Skeletal muscle tissue (tissue), 4 donors: ENCODE results near the gene SYNRG. TPM values are rescaled to one million over a fixed set of nuclear protein-coding genes. Genes with fewer than 3 reads are reported as not detected.

Experiments
- H3K27ac ChIP-seq: one replicate; pipeline ENCODE4 v1.7.0; 2013; ENCODE audit warnings: mild to moderate bottlenecking, low read depth, low read length, inconsistent platforms
- H3K27me3 ChIP-seq, 3 donors: one replicate each; pipeline ENCODE4 v1.7.0; 2013; ENCODE audit warnings: low read length in 3 of 3; ENCODE audit not compliant: control insufficient read depth in 3 of 3, insufficient read depth in 3 of 3
- H3K36me3 ChIP-seq, 3 donors: one replicate each; pipeline ENCODE4 v1.7.0; 2013; ENCODE audit warnings: low read length in 3 of 3; ENCODE audit not compliant: control insufficient read depth in 3 of 3, insufficient read depth in 3 of 3
- H3K4me1 ChIP-seq, 3 donors: one replicate each; pipeline ENCODE4 v1.7.0; 2013; ENCODE audit warnings: low read length in 3 of 3, mild to moderate bottlenecking in 3 of 3; ENCODE audit not compliant: control insufficient read depth in 3 of 3, insufficient read depth in 3 of 3
- H3K4me3 ChIP-seq, 3 donors: one replicate each; pipeline ENCODE4 v1.7.0; 2013; ENCODE audit warnings: low read length in 3 of 3
- H3K9ac ChIP-seq, 3 donors: one replicate each; pipeline ENCODE4 v1.7.0; 2013; ENCODE audit warnings: low read length in 3 of 3, mild to moderate bottlenecking in 3 of 3, moderate library complexity in 2 of 3, low read depth in 1 of 3
- H3K9me3 ChIP-seq, 3 donors: one replicate each; pipeline ENCODE4 v1.7.0; 2013; ENCODE audit warnings: low read length in 3 of 3; ENCODE audit not compliant: control insufficient read depth in 3 of 3
- total RNA-seq: library from RNA; depleted of rRNA; stranded (reverse); fragments of >200 nt; gene quantifications from one replicate; pipeline ENCODE4 v1.2.3, GENCODE V29; 2014
- donor health status: Osteomylitis.

The SYNRG gene
- total RNA-seq, 1 donor from 2014 or later, result 29.2 TPM

DNA sequence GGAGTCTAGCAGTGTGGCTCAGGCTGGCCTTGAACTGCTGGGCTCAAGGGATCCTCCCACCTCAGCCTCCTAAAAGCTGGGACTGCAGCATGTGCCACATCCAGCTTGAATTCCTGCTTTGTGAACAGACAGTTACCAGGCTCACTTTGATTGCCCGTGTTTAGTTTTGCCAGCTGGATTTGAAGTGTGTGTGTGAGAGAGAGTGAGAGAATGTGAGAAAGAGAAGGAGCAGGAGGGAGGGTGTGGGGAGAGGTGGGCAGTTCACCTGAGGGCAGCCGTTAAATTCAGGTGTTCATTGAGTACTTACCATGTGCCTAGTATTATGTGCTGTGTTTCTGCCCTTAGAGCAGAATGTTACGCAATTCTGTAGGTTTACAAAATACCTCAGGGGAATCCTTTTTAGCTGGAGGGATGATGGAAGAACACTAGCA lies 114.8 kb downstream of the SYNRG start:
- Histone ChIP-seq H3K4me1 (peaks cover 8 to 14% (median 14%) of the 10 kb centered on the region in 3 donors), H3K9ac (no peak overlapping the region), H3K36me3 (no peaks in the 10 kb centered on the region)

DNA sequence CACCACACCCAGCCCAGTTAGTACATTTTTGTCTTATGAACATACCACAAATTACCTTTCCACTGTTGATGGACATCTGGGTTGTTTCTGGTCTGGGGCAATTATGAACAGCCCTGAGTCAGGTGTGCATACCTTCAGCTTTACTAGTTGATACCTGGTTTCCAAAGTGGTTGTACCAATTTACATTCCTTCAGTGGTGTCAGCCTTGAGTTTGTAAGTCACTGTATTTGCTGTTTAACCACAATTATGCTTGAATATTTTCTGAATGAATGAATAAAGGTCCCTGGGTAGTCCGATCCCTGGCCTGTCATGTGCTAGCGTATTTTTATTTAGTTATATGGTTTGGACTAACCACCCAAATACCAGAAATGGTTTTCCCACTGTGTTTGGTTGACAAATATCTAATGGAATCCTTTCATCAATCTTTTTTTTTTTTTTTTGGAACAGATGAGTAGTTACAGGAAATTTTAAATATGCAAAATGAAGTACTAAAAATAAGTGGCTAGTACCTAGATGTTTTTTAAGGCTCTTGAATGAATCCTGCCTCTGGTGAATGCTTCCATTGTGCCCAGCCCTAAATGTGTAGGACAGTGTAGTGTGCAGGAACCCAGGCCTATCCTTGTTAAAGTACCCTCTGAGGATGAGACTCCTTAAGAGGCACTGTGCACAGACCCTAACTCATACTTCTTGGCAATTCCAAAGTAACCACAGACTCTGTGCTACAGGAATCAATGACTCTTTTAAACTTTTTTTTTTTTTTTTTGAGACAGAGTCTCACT lies 115.8 kb downstream of the SYNRG start:
- Histone ChIP-seq H3K9ac (no peak overlapping the region), H3K27ac (peak overlapping the region; percentile 22), H3K4me1 (peaks cover 16 to 22% (median 20%) of the 10 kb centered on the region in 3 donors)

More for the DNA sequence above, 114.8 kb downstream of the SYNRG start:
- no peak overlapping the region for H3K27ac ChIP-seq
- H3K9me3 ChIP-seq, result no peaks in the 10 kb centered on the region
- no peak overlapping the region for H3K4me3 ChIP-seq
- H3K27me3 ChIP-seq, result no peaks in the 10 kb centered on the region

DNA sequence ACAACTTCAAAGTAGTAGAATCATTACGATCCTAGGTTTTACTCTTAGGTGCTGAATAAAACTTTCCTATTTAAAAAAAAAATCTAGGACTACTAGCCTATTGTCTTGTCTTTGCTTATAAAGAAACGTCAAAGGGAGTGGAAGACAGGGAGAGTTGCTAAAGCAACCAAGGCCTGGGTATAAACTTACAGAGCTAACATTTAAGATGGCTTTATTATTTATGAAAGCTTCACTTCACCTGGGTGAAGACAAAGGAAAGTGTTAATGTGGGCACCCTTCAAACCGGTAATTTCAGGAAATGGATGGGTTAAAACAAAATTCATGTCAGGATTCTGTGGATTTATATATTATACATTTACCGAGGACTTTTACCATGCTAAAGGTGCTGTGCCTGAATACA lies 117.1 kb downstream of the SYNRG start:
- no peak overlapping the region for H3K27ac ChIP-seq
- H3K4me3 ChIP-seq, result no peak overlapping the region
- no peaks in the 10 kb centered on the region for H3K27me3 ChIP-seq
- no peaks in the 10 kb centered on the region for H3K9me3 ChIP-seq
- peaks cover 21 to 27% (median 25%) of the 10 kb centered on the region in 3 donors for H3K4me1 ChIP-seq
- H3K36me3 ChIP-seq, result no peaks in the 10 kb centered on the region
- no peak overlapping the region for H3K9ac ChIP-seq

More for the DNA sequence above, 115.8 kb downstream of the SYNRG start:
- H3K4me3 ChIP-seq, result no peak overlapping the region
- no peaks in the 10 kb centered on the region for H3K27me3 ChIP-seq
- no peaks in the 10 kb centered on the region for H3K9me3 ChIP-seq
- no peaks in the 10 kb centered on the region for H3K36me3 ChIP-seq

DNA sequence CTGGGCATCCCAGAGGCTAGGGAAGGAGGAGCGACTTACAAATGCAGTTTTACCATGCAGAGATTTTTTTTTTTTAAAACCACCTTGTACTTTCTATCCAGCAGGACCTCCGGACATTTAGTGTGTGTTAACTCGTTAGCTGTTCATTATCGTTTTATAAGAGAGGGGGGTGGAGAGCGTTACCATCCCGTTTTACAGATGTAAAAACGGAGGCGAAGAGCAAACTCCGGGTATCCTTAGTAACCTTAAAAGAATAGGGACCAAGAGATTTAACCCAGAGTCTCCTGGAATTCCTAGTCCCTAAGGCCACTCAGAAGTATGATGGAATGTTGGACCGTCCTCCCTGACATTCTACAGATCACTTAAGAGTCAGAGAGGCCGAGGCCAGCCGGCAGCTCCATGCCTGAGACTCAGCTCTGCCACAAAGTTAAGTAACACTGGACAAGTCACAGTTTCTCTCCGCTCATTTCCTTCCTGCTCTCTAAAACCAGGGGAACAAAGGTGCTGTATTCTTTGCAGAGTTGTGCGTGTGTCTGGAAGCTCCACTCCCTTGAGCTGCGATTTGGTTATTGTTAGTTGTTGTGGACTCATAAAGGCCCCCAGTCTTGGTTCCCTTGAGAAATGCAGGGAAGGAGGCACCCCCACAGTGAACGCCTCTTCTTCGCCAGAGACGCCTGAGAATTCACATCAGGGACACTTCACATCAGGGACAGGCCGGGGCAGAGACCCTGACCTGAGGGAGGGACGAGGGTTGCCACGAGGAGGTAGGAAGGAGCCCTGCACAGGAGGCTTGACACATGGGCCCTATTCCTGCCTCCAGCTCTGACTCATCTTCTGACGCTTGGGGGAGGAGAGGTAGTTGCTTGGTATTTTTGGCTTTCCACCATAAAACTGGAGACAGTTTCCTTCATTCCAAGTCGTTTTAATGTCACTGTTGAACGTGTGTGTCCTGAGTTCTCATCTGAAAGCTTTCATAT lies 118.3 kb downstream of the SYNRG start:
- peak overlapping the region; percentile 49 for H3K27ac ChIP-seq
- no peaks in the 10 kb centered on the region for H3K27me3 ChIP-seq
- H3K9me3 ChIP-seq, result no peaks in the 10 kb centered on the region
- peaks cover 21 to 27% (median 25%) of the 10 kb centered on the region in 3 donors for H3K4me1 ChIP-seq
- H3K36me3 ChIP-seq, result no peaks in the 10 kb centered on the region
- peak overlapping the region; percentile 68 to 83 (median 75) for H3K9ac ChIP-seq
- H3K4me3 ChIP-seq, result peak overlapping the region; percentile 84 to 89 (median 88)

DNA sequence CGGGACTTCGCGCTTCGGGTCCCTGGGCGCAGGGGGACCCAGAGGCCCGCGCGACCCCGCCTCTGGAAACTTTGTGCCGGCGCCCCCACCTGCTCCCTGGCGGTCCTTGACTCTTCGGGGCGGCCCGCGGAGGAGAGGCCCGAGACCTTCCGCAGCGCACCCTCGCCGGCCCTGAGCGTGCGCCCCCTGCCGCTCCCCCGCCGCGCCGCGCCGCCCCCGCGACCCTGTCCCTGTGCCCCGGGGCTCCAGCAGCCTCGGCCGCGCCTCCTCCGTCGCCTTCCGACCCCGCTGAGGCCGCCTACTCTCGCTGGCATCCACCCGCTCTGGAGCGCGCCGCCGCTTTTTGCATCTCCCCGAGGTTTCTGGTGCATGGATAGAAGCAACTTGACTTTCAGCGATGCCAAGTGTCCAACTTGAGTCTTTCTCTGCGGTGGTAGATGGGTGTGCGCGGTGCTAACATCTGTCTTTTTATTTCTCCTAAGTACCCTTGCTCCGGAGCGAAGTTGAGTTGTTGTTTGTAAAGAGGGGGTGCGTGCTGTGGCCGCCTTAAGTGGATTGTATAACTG lies 119.1 kb downstream of the SYNRG start:
- H3K4me3 ChIP-seq, result peak overlapping the region; percentile 84 to 89 (median 88)
- peak overlapping the region; percentile 68 to 83 (median 75) for H3K9ac ChIP-seq
- H3K27me3 ChIP-seq, result no peaks in the 10 kb centered on the region
- no peaks in the 10 kb centered on the region for H3K36me3 ChIP-seq
- H3K4me1 ChIP-seq, result peaks cover 21 to 27% (median 25%) of the 10 kb centered on the region in 3 donors
- H3K27ac ChIP-seq, result peak overlapping the region; percentile 49
- no peaks in the 10 kb centered on the region for H3K9me3 ChIP-seq

DNA sequence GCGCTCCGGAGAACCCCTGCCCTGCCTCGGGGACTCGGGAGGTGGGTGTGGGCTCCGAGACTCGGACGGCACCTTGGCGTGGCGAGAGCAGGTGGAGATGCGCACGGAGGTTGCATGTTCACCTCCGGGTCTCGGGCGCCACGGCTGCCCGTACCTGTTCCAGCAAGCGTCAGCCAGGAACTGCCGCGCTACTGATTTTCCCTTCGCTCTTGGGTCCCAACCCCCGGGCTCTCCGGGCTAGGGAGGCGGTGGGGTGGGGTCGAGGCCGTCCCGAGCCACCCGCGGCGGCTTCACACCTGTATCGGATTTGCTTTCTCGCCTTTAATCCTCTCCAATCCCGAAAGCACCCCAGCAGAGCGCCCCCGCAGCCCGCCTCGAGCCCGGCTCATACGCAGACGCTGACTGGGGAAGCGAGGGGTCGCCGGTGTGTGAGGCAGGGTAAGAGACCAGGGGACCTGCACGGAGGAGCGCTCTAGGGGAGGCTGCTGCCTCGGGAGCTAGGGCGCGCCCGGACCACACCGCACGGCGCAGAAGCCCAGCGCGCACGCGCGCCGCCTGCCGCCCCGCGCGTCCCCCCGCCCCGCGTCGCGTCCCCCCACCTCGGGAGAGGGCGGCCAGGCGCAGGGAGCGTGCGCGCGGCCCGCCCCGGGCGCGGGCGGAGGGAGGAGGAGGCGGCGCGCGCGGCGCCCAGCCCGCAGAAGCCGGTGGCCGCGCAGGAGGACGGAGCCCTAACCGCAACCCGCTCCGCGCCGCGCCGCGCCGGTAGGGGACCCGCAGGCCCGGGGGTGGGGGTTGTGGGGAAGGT lies 119.8 kb downstream of the SYNRG start, which contains the start of gene DUSP14:
Gene DUSP14 (plus strand): TSS at position 695 of the 805 bp plus-strand sequence. CDS start 22,382 bp downstream, outside the sequence.
- H3K27ac ChIP-seq, result peak within 1 kb of the TSS; percentile 84
- H3K27me3 ChIP-seq, result no peaks in the 10 kb centered on the region
- peaks cover 21 to 27% (median 25%) of the 10 kb centered on the region in 3 donors for H3K4me1 ChIP-seq
- peak within 1 kb of the TSS; percentile 77 to 93 (median 89) for H3K9ac ChIP-seq
- H3K9me3 ChIP-seq, result no peaks in the 10 kb centered on the region
- no peaks in the 10 kb centered on the region for H3K36me3 ChIP-seq
- H3K4me3 ChIP-seq, result peak within 1 kb of the TSS; percentile 88 to 91 (median 89)

DNA sequence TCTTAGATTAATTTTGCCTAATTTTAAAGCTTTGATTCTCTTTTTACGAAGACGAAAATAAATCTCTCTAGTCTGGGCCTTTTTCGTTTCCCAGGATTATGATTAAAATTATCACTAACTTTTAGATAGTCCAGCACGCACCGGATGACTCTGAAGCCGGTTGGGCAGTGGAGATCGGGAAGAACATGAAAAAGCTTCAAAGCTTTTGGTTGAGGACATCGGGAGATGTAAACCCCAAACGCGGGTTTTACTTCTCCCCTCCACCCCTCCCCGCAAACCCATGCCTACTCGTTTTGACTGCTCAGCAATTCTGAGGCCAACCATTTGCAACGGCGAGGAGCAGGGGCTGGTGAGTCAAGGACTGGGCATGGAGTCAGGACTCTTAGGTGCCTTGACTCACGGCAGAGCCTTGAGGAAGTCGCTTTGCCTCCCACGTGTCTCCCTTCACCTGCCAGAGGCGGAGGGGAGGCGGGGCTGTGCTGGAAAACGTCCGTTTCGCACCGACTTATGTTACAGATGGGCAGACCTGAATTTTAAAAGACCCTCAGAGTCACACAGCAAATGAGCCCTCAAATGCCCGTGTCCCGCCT lies 120.5 kb downstream of the SYNRG start:
- H3K36me3 ChIP-seq, result no peaks in the 10 kb centered on the region
- no peaks in the 10 kb centered on the region for H3K27me3 ChIP-seq
- H3K4me3 ChIP-seq, result peak overlapping the region; percentile 78 to 91 (median 88)
- peak overlapping the region; percentile 84 for H3K27ac ChIP-seq
- peak overlapping the region; percentile 77 to 93 (median 89) for H3K9ac ChIP-seq
- peaks cover 23 to 27% (median 25%) of the 10 kb centered on the region in 3 donors for H3K4me1 ChIP-seq
- no peaks in the 10 kb centered on the region for H3K9me3 ChIP-seq

DNA sequence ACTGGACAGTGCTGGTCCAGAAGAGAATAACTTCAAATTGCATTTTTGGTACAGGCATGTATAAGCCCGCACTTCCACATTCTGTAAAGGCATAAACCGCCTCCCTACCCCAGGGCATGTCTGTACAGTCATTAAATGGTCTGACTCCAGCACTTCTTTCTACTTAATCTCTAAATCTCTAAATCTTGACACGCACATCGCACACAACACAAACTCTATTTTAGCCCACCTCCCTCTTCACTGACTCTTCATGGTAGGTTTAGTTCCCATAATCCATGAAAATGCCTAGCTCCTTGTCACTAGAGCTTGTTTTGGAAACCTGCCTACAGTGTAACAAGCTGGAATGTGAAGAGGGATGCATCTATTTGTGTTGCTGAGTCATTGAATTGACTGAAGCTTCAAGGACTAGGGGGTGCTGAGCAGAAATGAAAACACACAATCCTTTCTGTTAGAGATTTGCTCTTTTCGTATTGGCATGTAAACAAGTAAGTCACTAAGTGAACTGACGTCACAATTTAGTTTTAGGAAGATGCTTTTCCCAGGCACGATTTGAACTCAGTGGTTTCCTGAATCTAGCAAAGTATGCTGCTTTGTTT lies 121.1 kb downstream of the SYNRG start:
- peak overlapping the region in 1 of 3 donors; percentile 77 for H3K9ac ChIP-seq
- no peaks in the 10 kb centered on the region for H3K36me3 ChIP-seq
- peak overlapping the region; percentile 46 to 91 (median 78) for H3K4me3 ChIP-seq
- peaks cover 28 to 33% (median 29%) of the 10 kb centered on the region in 3 donors for H3K4me1 ChIP-seq
- H3K27ac ChIP-seq, result peak overlapping the region; percentile 84
- H3K27me3 ChIP-seq, result no peaks in the 10 kb centered on the region
- no peaks in the 10 kb centered on the region for H3K9me3 ChIP-seq
